ENCODE measurements around the gene TMPRSS11F.

Gene TMPRSS11F

GRCh38 chr4:68077301-68077700 lies 52.4 kb downstream of the TMPRSS11F start:
- DNase-seq = no peak

DNA sequence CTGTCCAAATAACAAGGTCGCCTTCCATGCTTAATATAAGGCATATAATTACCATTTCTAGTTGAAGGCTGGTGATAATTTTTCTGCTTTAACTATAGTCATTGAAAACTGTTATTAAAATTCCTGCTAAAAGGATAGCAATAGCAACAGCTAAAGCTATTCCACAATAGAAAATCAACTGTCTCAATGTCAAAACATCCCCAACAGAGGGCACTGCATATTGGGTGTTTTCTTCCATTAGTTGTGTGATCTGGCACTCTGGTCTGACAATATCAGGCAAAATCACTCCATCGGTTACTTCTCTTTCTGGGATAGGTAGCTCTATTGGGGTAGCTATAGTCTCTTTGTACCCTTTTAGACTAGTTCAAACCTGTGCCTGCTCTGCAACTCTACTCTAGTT lies 53.5 kb downstream of the TMPRSS11F start:
- no peak for DNase-seq

DNA sequence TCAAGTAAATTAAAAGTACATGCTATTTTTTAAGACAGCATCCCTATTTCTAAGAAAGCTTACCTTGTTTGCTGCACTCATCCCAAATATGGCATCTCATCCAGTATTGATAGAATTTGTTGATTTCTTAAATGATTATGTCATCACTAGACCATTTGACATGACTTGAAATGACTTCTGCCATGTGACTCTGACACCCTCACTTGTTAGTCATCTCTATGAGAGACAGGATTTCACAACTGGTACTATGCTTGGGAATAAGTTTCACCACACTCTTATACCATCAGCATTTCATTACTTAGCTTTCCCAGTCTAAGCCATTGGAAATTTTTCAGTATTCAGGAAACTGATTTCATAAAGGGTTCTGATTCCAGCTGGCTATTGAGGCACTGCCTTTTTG lies 55.3 kb downstream of the TMPRSS11F start:
- no peak for DNase-seq

DNA sequence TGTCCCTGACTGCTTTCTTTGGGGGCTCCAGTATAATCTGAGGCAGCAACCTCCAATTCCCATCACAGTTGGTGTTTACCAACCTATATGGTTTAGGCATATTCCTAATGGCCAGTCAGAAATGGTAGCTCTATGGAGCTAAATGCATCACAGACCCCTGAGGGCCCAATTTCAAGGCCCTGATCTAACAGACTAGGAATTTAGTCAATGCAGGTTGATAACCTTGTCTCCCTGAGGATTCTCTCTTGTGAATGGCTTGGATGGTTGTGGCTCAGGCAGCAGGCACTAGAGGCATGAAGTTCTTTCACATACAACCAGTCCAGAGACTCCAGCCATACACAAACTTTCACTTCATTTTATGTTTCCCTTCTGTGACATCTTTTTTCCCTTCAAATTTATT lies 59.4 kb downstream of the TMPRSS11F start:
- no peak for DNase-seq

GRCh38 chr4:68062501-68062900 lies 67.2 kb downstream of the TMPRSS11F start:
- no peak for DNase-seq

- no peak for DNase-seq
These were observed 91.4 kb downstream of the TMPRSS11F start for GRCh38 chr4:68038272-68038671.

DNA sequence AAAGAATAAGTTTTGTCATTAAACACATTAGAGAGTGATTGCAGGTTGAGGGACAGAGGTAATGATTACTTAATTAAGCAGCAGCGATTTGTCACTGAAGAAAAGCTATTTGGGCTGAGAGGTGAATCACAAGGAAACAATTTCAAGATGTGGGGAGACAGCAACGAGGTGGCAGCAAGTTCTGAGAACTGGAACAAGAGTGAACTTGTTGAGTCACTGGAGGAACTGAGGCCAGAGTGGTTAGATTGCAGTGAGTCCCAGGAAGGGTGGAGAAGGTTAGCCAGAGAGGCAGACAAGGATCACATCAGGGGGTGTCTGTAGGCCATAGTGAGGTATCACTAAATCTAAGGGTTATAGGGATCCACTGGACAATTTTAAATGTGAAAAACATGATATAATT lies 108.5 kb downstream of the TMPRSS11F start:
- no peak for DNase-seq

GRCh38 chr4:68011684-68012083 lies 118.0 kb downstream of the TMPRSS11F start:
- no peak for DNase-seq
